ENCODE results near the gene ANGPTL2. TPM values are rescaled to one million over a fixed set of nuclear protein-coding genes. Genes with fewer than 3 reads are reported as not detected.

ANGPTL2 gene
- total and polyA plus RNA-seq, 2 of the 4 experiments (the other 2 are of a cell fraction), result 9.5 to 25.1 TPM

GRCh38 chr9:127050152-127050551, 72.3 kb downstream of the ANGPTL2 start:
- H4K20me1 ChIP-seq (ENCODE audit: insufficient read depth, low read length), result no peaks in the 10 kb centered on the region
- no peak overlapping the region for H2BK5ac ChIP-seq (ENCODE audit: low read depth, low read length, poor library complexity, severe bottlenecking)
- H3K4me3 ChIP-seq (ENCODE audit: insufficient read depth, low read depth, low read length), result no peak overlapping the region
- H3K18ac ChIP-seq (ENCODE audit: low read depth, low read length), result no peak overlapping the region
- no peak overlapping the region for H3K4me2 ChIP-seq (ENCODE audit: low read depth, low read length)
- in situ Hi-C loops (cut with MboI; ENCODE audit: low sequenced_read_pairs), result no loop called here
- no peak overlapping the region for H4K5ac ChIP-seq (ENCODE audit: low read depth, low read length)
- H3K14ac ChIP-seq (replicated peaks; ENCODE audit: low read depth, low read length), result peak overlapping the region; percentile 58
- H3K36me3 ChIP-seq (ENCODE audit: control insufficient read depth, insufficient read depth, low read length), result no peaks in the 10 kb centered on the region
- no peak overlapping the region for H3K56ac ChIP-seq (ENCODE audit: extremely low read depth, insufficient read depth, low read length)
- no TSS peak for BruUV-seq (replicated peaks)
- peak overlapping the region; percentile 88 for H2AK5ac ChIP-seq (ENCODE audit: low read depth, low read length)
- intact Hi-C loops (cut with micrococcal nuclease), result no loop called here
- no peak overlapping the region for H3K23ac ChIP-seq (ENCODE audit: low read depth, low read length)
- H2BK20ac ChIP-seq (ENCODE audit: low read depth, low read length), result peak overlapping the region; percentile 85; the same call in 1 of the 2 replicates
- ChIA-PET CTCF (no interaction called here), POLR2A (ENCODE audit: unreplicated experiment) (no interaction called here)
- H3K9ac ChIP-seq (ENCODE audit: low read depth, low read length), result no peak overlapping the region
- no CpG with 5 or more reads among the region's 3 CpGs for WGBS, 2 experiments (ENCODE audit: extremely low coverage in 2 of 2, insufficient read length in 1 of 2)
- no peak overlapping the region for H3K27ac ChIP-seq (ENCODE audit: insufficient read depth, low read length)
- H2BK120ac ChIP-seq (ENCODE audit: low read depth, low read length), result peak overlapping the region; percentile 90
- dilution Hi-C loops (cut with HindIII; ENCODE audit: low sequenced_read_pairs, unreplicated experiment), result no loop called here
- peak overlapping the region; percentile 37 for H2AFZ ChIP-seq (replicated peaks; ENCODE audit: low read length, poor library complexity)
- ATAC-seq (ENCODE audit: low read depth) (no peak), DNase-seq (no peak)
- peak overlapping the region; percentile 14 to 60; a peak in 3 of 4 replicates for H4K8ac ChIP-seq (ENCODE audit: low read depth in 2 of 2, low read length in 2 of 2)
- H3K4ac ChIP-seq (ENCODE audit: low read depth, low read length), result peak overlapping the region; percentile 84
- H2AK9ac ChIP-seq (replicated peaks; ENCODE audit: low read depth, low read length, poor library complexity), result no peak overlapping the region
- TF ChIP-seq RCOR1 (IDR thresholded peaks at IDR 0.05; ENCODE audit: insufficient replicate concordance, low read length) (no peak), USF2 (IDR thresholded peaks at IDR 0.05; ENCODE audit: low read depth, low read length) (no peak), RAD21 (IDR thresholded peaks at IDR 0.05; ENCODE audit: low read length) (no peak), BHLHE40 (IDR thresholded peaks at IDR 0.05; ENCODE audit: low read depth, low read length) (no peak), ELK1 (IDR thresholded peaks at IDR 0.05; ENCODE audit: borderline replicate concordance, low read depth, low read length) (no peak), RFX5 (IDR thresholded peaks at IDR 0.05; ENCODE audit: low read depth, low read length) (no peak), CEBPB (IDR thresholded peaks at IDR 0.05; ENCODE audit: low read depth, low read length) (no peak), FOS (IDR thresholded peaks at IDR 0.05; ENCODE audit: low read depth, low read length) (no peak), POLR2A (IDR thresholded peaks at IDR 0.05; ENCODE audit: low read depth, low read length) (no peak), MAZ (IDR thresholded peaks at IDR 0.05; ENCODE audit: borderline replicate concordance, low read depth, low read length) (no peak), CTCF (conservative IDR thresholded peaks at IDR 0.05; ENCODE audit: low read depth, low read length) (no peak)
- no peaks in the 10 kb centered on the region for H3K27me3 ChIP-seq (ENCODE audit: control insufficient read depth, insufficient read depth, low read length)
- H3K79me1 ChIP-seq (ENCODE audit: low read depth in 1 of 2, low read length in 2 of 2), result no peaks in the 10 kb centered on the region; a peak in 1 of 4 replicates
- H3K4me1 ChIP-seq (ENCODE audit: control insufficient read depth, insufficient read depth, low read length), result peaks cover 4% of the 10 kb centered on the region
- H3K9me3 ChIP-seq (ENCODE audit: control insufficient read depth, insufficient read depth, low read length), result no peaks in the 10 kb centered on the region
- H4K91ac ChIP-seq (ENCODE audit: insufficient read depth, low read depth, low read length), result peak overlapping the region; percentile 77
- peaks cover 18% of the 10 kb centered on the region for H3K9me1 ChIP-seq (ENCODE audit: insufficient read depth, low read length)
- H2BK15ac ChIP-seq (ENCODE audit: low read depth, low read length), result peak overlapping the region; percentile 63; the same call in 2 of the 3 replicates
